Mesendoderm (in vitro differentiated cells): ENCODE data around the gene SMIM10L2A.
"Not testable (repeated sequence)": the region's sequence is repeated elsewhere in the genome, so short reads cannot be mapped to it uniquely, and the experiment has no call there.

Experiments used
- DNase-seq: peaks from one replicate; pipeline ENCODE4 v3.0.0; 2013
- H2AK5ac ChIP-seq: 2 replicates; pipeline ENCODE4 v1.6.1; 2013; ENCODE audit warnings: low read length, inconsistent platforms
- H2BK120ac ChIP-seq: 2 replicates; pipeline ENCODE4 v1.6.1; 2013; ENCODE audit warnings: low read depth, mild to moderate bottlenecking, low read length, moderate library complexity, mixed read lengths
- H2BK15ac ChIP-seq: replicated peaks from 2 replicates; pipeline ENCODE4 v1.6.1; 2013; ENCODE audit warnings: low read depth, mild to moderate bottlenecking, moderate library complexity
- H2BK5ac ChIP-seq: 2 replicates; pipeline ENCODE4 v1.6.1; 2013; ENCODE audit warnings: low read length, inconsistent platforms
- H3K18ac ChIP-seq: 2 replicates; pipeline ENCODE4 v1.6.1; 2013; ENCODE audit warnings: mild to moderate bottlenecking, low read length, mixed read lengths
- H3K23ac ChIP-seq: one replicate; pipeline ENCODE4 v1.6.1; 2013; ENCODE audit warnings: low read length
- H3K27ac ChIP-seq: 2 replicates; pipeline ENCODE4 v1.5.1; 2013; ENCODE audit warnings: low read depth, mild to moderate bottlenecking, inconsistent platforms, low read length, moderate library complexity
- H3K27me3 ChIP-seq: 2 replicates; pipeline ENCODE4 v1.6.1; 2013; ENCODE audit warnings: low read length, control low read depth, mild to moderate bottlenecking, inconsistent platforms; ENCODE audit not compliant: insufficient read depth, poor library complexity
- H3K36me3 ChIP-seq: 2 replicates; pipeline ENCODE4 v1.6.1; 2013; ENCODE audit warnings: low read length, inconsistent platforms; ENCODE audit not compliant: control insufficient read depth, insufficient read depth
- H3K4ac ChIP-seq: one replicate; pipeline ENCODE4 v1.6.1; 2013; ENCODE audit warnings: low read depth, mild to moderate bottlenecking, low read length, moderate library complexity
- H3K4me1 ChIP-seq: 2 replicates; pipeline ENCODE4 v1.6.1; 2013; ENCODE audit warnings: low read depth, low read length, inconsistent platforms; ENCODE audit not compliant: control insufficient read depth
- H3K4me2 ChIP-seq: 2 replicates; pipeline ENCODE4 v1.6.1; 2013; ENCODE audit warnings: low read length
- H3K4me3 ChIP-seq: 2 replicates; pipeline ENCODE4 v1.5.1; 2013; ENCODE audit warnings: mild to moderate bottlenecking, low read length
- H3K56ac ChIP-seq: one replicate; pipeline ENCODE4 v1.6.1; 2013; ENCODE audit warnings: low read length
- H3K79me1 ChIP-seq: 2 replicates; pipeline ENCODE4 v1.6.1; 2013; ENCODE audit warnings: low read length, inconsistent platforms
- H3K79me2 ChIP-seq: 2 replicates; pipeline ENCODE4 v1.6.1; 2013; ENCODE audit warnings: mild to moderate bottlenecking, low read length; ENCODE audit not compliant: control insufficient read depth, insufficient read depth
- H3K9ac ChIP-seq: 2 replicates; pipeline ENCODE4 v1.6.1; 2013; ENCODE audit warnings: low read length, inconsistent platforms
- H4K5ac ChIP-seq: one replicate; pipeline ENCODE4 v1.6.1; 2013; ENCODE audit warnings: low read length
- H4K8ac ChIP-seq: one replicate; pipeline ENCODE4 v1.6.1; 2013; ENCODE audit warnings: low read depth, mild to moderate bottlenecking, control low read depth, low read length, moderate library complexity
- WGBS: extraction: QIAGEN DNeasy Blood & Tissue Kit; methylation state at CpG from one replicate; pipeline ENCODE4 v1.1.7; 2013; ENCODE audit warnings: low lambda C conversion rate, missing lambda C conversion rate; ENCODE audit not compliant: insufficient coverage; ENCODE audit errors: extremely low coverage; 5-methylcytosine and 5-hydroxymethylcytosine counted together

SMIM10L2A gene

GRCh38 chrX:135449637-135450550 lies 28.1 kb downstream of the SMIM10L2A start:
- Histone ChIP-seq H2AK5ac (no peak overlapping the region), H3K9ac (no peak overlapping the region), H3K4ac (no peak overlapping the region), H3K36me3 (no peaks in the 10 kb centered on the region), H4K5ac (no peak overlapping the region), H3K23ac (no peak overlapping the region), H3K4me1 (no peaks in the 10 kb centered on the region), H3K27me3 (no peaks in the 10 kb centered on the region), H3K4me3 (no peak overlapping the region), H3K18ac (no peak overlapping the region), H2BK120ac (no peak overlapping the region), H4K8ac (no peak overlapping the region), H3K27ac (no peak overlapping the region), H2BK15ac (no peak overlapping the region), H2BK5ac (no peak overlapping the region), H3K4me2 (no peak overlapping the region), H3K56ac (no peak overlapping the region), H3K79me2 (no peaks in the 10 kb centered on the region), H3K79me1 (no peaks in the 10 kb centered on the region)
- WGBS, result no CpG with 5 or more reads among the region's 8 CpGs
- DNase-seq, result no peak

GRCh38 chrX:135453381-135453780 lies 31.6 kb downstream of the SMIM10L2A start:
- Histone ChIP-seq H4K5ac (no peak overlapping the region), H2AK5ac (no peak overlapping the region), H3K18ac (no peak overlapping the region), H3K4me1 (no peaks in the 10 kb centered on the region), H3K79me2 (no peaks in the 10 kb centered on the region), H4K8ac (no peak overlapping the region), H3K4me3 (no peak overlapping the region), H3K4me2 (no peak overlapping the region), H3K4ac (no peak overlapping the region), H3K27me3 (no peaks in the 10 kb centered on the region), H2BK120ac (no peak overlapping the region), H2BK15ac (no peak overlapping the region), H3K9ac (no peak overlapping the region), H3K36me3 (no peaks in the 10 kb centered on the region), H3K23ac (no peak overlapping the region), H2BK5ac (no peak overlapping the region), H3K79me1 (no peaks in the 10 kb centered on the region), H3K56ac (no peak overlapping the region), H3K27ac (no peak overlapping the region)
- no CpG with 5 or more reads among the region's 3 CpGs for WGBS
- DNase-seq, result peak; percentile 30

DNA sequence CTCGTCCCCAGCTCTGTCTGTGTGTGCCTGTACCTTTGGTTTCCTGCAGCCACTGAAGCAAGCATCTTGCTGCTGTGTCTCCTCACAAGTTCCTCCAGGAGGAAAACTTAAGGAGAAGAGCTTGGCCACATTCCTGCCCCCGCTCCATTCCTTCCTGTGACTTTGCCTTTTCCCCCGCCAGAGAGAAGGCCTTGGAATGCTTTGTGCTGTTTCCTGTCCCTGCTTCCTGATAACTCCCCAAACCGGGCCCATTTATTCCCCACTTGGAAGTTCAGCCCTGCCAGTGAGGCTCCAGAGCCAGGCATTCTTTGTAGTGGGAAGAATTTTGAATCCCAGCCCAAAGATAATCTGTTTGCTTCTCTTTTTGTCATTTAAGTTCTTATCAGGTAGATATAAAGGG lies 33.1 kb downstream of the SMIM10L2A start:
- Histone ChIP-seq H2BK5ac (no peak overlapping the region), H3K18ac (no peak overlapping the region), H3K9ac (no peak overlapping the region), H4K8ac (no peak overlapping the region), H3K27me3 (no peaks in the 10 kb centered on the region), H3K79me1 (no peaks in the 10 kb centered on the region), H3K4me1 (no peaks in the 10 kb centered on the region), H3K23ac (no peak overlapping the region), H3K79me2 (no peaks in the 10 kb centered on the region), H3K36me3 (no peaks in the 10 kb centered on the region), H3K27ac (no peak overlapping the region), H3K4me2 (no peak overlapping the region), H3K4ac (no peak overlapping the region), H2BK15ac (no peak overlapping the region), H3K56ac (peak overlapping the region; percentile 49), H2AK5ac (no peak overlapping the region), H4K5ac (no peak overlapping the region), H3K4me3 (no peak overlapping the region), H2BK120ac (no peak overlapping the region)
- peak; percentile 61 for DNase-seq
- WGBS, result no CpG with 5 or more reads among the region's 4 CpGs

DNA sequence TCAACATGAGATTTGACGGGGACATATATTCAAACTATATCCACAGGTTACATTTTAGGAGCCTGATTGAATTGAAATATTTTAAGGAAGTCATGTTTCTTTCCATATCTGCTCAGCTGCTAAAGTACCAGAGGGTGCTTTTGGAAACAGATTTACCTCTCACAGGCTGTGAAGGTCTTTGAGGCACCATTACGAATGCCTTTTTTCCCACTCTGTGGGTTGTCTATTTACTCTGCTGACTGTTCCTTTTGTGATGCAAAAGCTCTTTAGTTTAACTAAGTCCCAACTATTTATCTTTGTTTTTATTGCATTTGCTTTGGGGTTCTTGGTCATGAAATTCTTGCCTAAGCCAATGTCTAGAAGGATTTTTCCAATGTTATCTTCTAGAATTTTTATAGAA lies 40.0 kb downstream of the SMIM10L2A start:
- no CpG with 5 or more reads among the region's 2 CpGs for WGBS
- not testable (repeated sequence) for H2BK120ac ChIP-seq, H2BK5ac ChIP-seq, H3K23ac ChIP-seq, H3K56ac ChIP-seq, H4K8ac ChIP-seq, H2BK15ac ChIP-seq, H2AK5ac ChIP-seq, H4K5ac ChIP-seq, H3K9ac ChIP-seq, H3K18ac ChIP-seq, H3K79me1 ChIP-seq, H3K36me3 ChIP-seq, H3K4me3 ChIP-seq, H3K79me2 ChIP-seq, H3K4me2 ChIP-seq, H3K4ac ChIP-seq, H3K4me1 ChIP-seq, H3K27ac ChIP-seq, DNase-seq, H3K27me3 ChIP-seq

GRCh38 chrX:135463937-135464336 lies 42.2 kb downstream of the SMIM10L2A start:
- Histone ChIP-seq H2BK5ac (no peak overlapping the region), H3K23ac (no peak overlapping the region), H3K27ac (no peak overlapping the region), H3K79me1 (no peaks in the 10 kb centered on the region), H3K27me3 (no peaks in the 10 kb centered on the region), H4K8ac (no peak overlapping the region), H3K4ac (no peak overlapping the region), H2BK15ac (no peak overlapping the region), H3K4me1 (no peaks in the 10 kb centered on the region), H3K79me2 (no peaks in the 10 kb centered on the region), H3K36me3 (no peaks in the 10 kb centered on the region), H4K5ac (no peak overlapping the region), H3K9ac (no peak overlapping the region), H3K18ac (no peak overlapping the region), H3K4me3 (no peak overlapping the region), H2AK5ac (no peak overlapping the region), H3K4me2 (no peak overlapping the region), H3K56ac (no peak overlapping the region), H2BK120ac (no peak overlapping the region)
- no CpG with 5 or more reads among the region's 2 CpGs for WGBS
- DNase-seq, result peak; percentile 26

DNA sequence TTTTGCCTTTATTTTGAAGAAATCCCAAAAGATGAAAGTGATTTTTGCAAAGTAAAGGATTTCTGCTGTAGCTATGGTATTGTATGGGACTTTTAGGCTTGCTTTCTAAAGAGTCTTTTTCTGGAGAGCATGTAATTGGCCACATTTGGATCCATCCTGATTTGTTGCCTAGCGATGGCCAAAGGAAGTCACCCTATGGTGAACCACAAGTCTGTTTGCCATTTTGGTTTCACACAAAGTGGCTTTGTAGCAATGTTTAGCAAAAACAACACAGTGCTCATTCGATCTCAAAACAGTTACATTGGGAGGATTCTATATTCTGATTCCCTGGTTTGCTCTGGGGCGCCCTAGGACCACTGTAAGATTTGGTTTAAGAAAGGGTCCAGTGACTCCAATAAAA lies 54.6 kb downstream of the SMIM10L2A start:
- Histone ChIP-seq H2AK5ac (no peak overlapping the region), H3K79me2 (no peaks in the 10 kb centered on the region), H3K36me3 (no peaks in the 10 kb centered on the region), H3K4me1 (no peaks in the 10 kb centered on the region), H3K4me3 (no peak overlapping the region), H3K27me3 (no peaks in the 10 kb centered on the region), H3K27ac (no peak overlapping the region), H3K79me1 (no peaks in the 10 kb centered on the region), H4K8ac (no peak overlapping the region), H3K4me2 (no peak overlapping the region), H4K5ac (no peak overlapping the region), H3K4ac (no peak overlapping the region), H2BK5ac (no peak overlapping the region), H3K18ac (no peak overlapping the region), H3K56ac (no peak overlapping the region), H3K23ac (no peak overlapping the region), H3K9ac (no peak overlapping the region), H2BK15ac (no peak overlapping the region), H2BK120ac (no peak overlapping the region)
- DNase-seq, result no peak
- WGBS, result no CpG with 5 or more reads among the region's 3 CpGs
